Liver (tissue), 9 donors: ENCODE measurements around the gene HIBADH. TPM values are rescaled to one million over a fixed set of nuclear protein-coding genes. Genes with fewer than 3 reads are reported as not detected.

Experiments used
- DNase-seq: peaks from one replicate; pipeline ENCODE4 v3.0.0-alpha.2; 2017; ENCODE audit warnings: low spot score
- H3K27ac ChIP-seq, 2 donors: one replicate each; pipeline ENCODE4 v1.7.0; 2013; ENCODE audit warnings: inconsistent platforms in 2 of 2, low read length in 2 of 2, control low read depth in 1 of 2, low read depth in 1 of 2, mild to moderate bottlenecking in 1 of 2
- H3K27me3 ChIP-seq, 4 donors: one replicate each; pipeline versions ENCODE4 v1.6.1 to v1.7.0; 2013; ENCODE audit warnings: low read length in 3 of 4, inconsistent platforms in 1 of 4, mild to moderate bottlenecking in 1 of 4, moderate library complexity in 1 of 4; ENCODE audit not compliant: control insufficient read depth in 4 of 4, insufficient read depth in 4 of 4
- H3K36me3 ChIP-seq, 4 donors: one replicate each; pipeline versions ENCODE4 v1.6.1 to v1.7.0; 2013; ENCODE audit warnings: low read length in 3 of 4, mild to moderate bottlenecking in 3 of 4, low read depth in 1 of 4, moderate library complexity in 1 of 4; ENCODE audit not compliant: control insufficient read depth in 4 of 4, insufficient read depth in 3 of 4
- H3K4me1 ChIP-seq, 4 donors: one replicate each; pipeline versions ENCODE4 v1.6.1 to v1.7.0; 2013; ENCODE audit warnings: low read length in 3 of 4, mild to moderate bottlenecking in 3 of 4, moderate library complexity in 1 of 4; ENCODE audit not compliant: control insufficient read depth in 4 of 4, insufficient read depth in 4 of 4
- H3K4me3 ChIP-seq, 3 donors: one replicate each; pipeline versions ENCODE4 v1.6.1 to v1.7.0; 2013; ENCODE audit warnings: low read length in 3 of 3, control low read depth in 1 of 3, low read depth in 1 of 3, mild to moderate bottlenecking in 1 of 3
- H3K9ac ChIP-seq, 2 donors: one replicate each; pipeline ENCODE4 v1.7.0; 2013; ENCODE audit warnings: low read length in 2 of 2, mild to moderate bottlenecking in 2 of 2, moderate library complexity in 2 of 2, control low read depth in 1 of 2, low read depth in 1 of 2
- H3K9me3 ChIP-seq, 4 donors: one replicate each; pipeline versions ENCODE4 v1.6.1 to v1.7.0; 2013; ENCODE audit warnings: low read length in 3 of 4; ENCODE audit not compliant: control insufficient read depth in 4 of 4
- ATF3 ChIP-seq: IDR thresholded peaks from 2 replicates; pipeline ENCODE4 v1.6.1; 2016; ENCODE audit warnings: antibody characterized with exemption
- CTCF ChIP-seq: fragments of 150-350 bp; IDR thresholded peaks from 2 replicates; pipeline ENCODE4 v1.5.1; 2017; ENCODE audit warnings: improper control_type of control experiment, low read depth, low read length; ENCODE audit not compliant: missing input control
- EGR1 ChIP-seq, 2 donors: IDR thresholded peaks; 2 replicates each; pipeline ENCODE4 v1.6.1; 2016 to 2018; ENCODE audit warnings: antibody characterized with exemption in 2 of 2, low read depth in 2 of 2
- FOXA1 ChIP-seq: IDR thresholded peaks from 2 replicates; pipeline ENCODE4 v1.6.1; 2016; ENCODE audit warnings: antibody characterized with exemption
- FOXA2 ChIP-seq: IDR thresholded peaks from 2 replicates; pipeline ENCODE4 v1.6.1; 2016; ENCODE audit warnings: antibody characterized with exemption
- GABPA ChIP-seq, 2 donors: IDR thresholded peaks in 1 of 2; conservative IDR thresholded peaks in 1 of 2; 2 replicates each; pipeline ENCODE4 v1.6.1; 2016; ENCODE audit warnings: antibody characterized with exemption in 2 of 2, mild to moderate bottlenecking in 1 of 2, moderate library complexity in 1 of 2
- HNF4A ChIP-seq, 2 donors: conservative IDR thresholded peaks; 2 replicates each; pipeline ENCODE4 v1.6.1; 2016; ENCODE audit warnings: antibody characterized with exemption in 2 of 2, mild to moderate bottlenecking in 2 of 2
- HNF4G ChIP-seq: IDR thresholded peaks from 2 replicates; pipeline ENCODE4 v1.6.1; 2016; ENCODE audit warnings: antibody characterized with exemption
- JUND ChIP-seq, 2 donors: IDR thresholded peaks; 2 replicates each; pipeline ENCODE4 v1.6.1; 2016; ENCODE audit warnings: antibody characterized with exemption in 2 of 2
- MAX ChIP-seq: IDR thresholded peaks from 2 replicates; pipeline ENCODE4 v1.6.1; 2016; ENCODE audit warnings: antibody characterized with exemption
- NR2F2 ChIP-seq: IDR thresholded peaks from 2 replicates; pipeline ENCODE4 v1.6.1; 2016; ENCODE audit warnings: antibody characterized with exemption
- RAD21 ChIP-seq, 2 donors: IDR thresholded peaks; 2 replicates each; pipeline ENCODE4 v1.6.1; 2016; ENCODE audit warnings: antibody characterized with exemption in 2 of 2, mild to moderate bottlenecking in 2 of 2
- REST ChIP-seq: IDR thresholded peaks from 2 replicates; pipeline ENCODE4 v1.6.1; 2016; ENCODE audit warnings: antibody characterized with exemption, mild to moderate bottlenecking
- RXRA ChIP-seq, 2 donors: IDR thresholded peaks; 2 replicates each; pipeline ENCODE4 v1.6.1; 2017 to 2018; ENCODE audit warnings: antibody characterized with exemption in 2 of 2, mild to moderate bottlenecking in 1 of 2
- SP1 ChIP-seq: IDR thresholded peaks from 2 replicates; pipeline ENCODE4 v1.6.1; 2018; ENCODE audit warnings: antibody characterized with exemption, mild to moderate bottlenecking
- TAF1 ChIP-seq: conservative IDR thresholded peaks from 2 replicates; pipeline ENCODE4 v1.6.1; 2016; ENCODE audit warnings: antibody characterized with exemption, mild to moderate bottlenecking
- YY1 ChIP-seq: IDR thresholded peaks from 2 replicates; pipeline ENCODE4 v1.6.1; 2016; ENCODE audit warnings: antibody characterized with exemption, mild to moderate bottlenecking
- ZBTB33 ChIP-seq: IDR thresholded peaks from 2 replicates; pipeline ENCODE4 v1.6.1; 2016; ENCODE audit warnings: antibody characterized with exemption
- WGBS: extraction: QIAGEN DNeasy Blood & Tissue Kit; methylation state at CpG from one replicate; pipeline ENCODE4 v1.1.7; 2013; 5-methylcytosine and 5-hydroxymethylcytosine counted together
- polyA plus RNA-seq, 2 donors: library from polyadenylated mRNA; stranded (reverse) in 1 of 2; unstranded in 1 of 2; fragments of 200-250 nt in 1 of 2; fragments of >200 nt in 1 of 2; fragmentation: Nextera tagmentation in 1 of 2; extraction: Ambion mirVana in 1 of 2; gene quantifications; one replicate each; pipeline versions ENCODE4 v1.2.1 to v1.2.3, GENCODE V29; 2013 to 2015
- total RNA-seq, 2 donors: library from RNA; depleted of rRNA; stranded (reverse); fragments of >200 nt; gene quantifications; one replicate each; pipeline ENCODE4 v1.2.3, GENCODE V29; 2014
- donor health status: healthy.
- donor health status: healthy.
- donor health status: healthy.
- donor health status: healthy.
- donor health status: healthy.

The HIBADH gene
- 10 to 100 TPM; 27.7 to 56.6 TPM for total RNA-seq
- 10 to 100 TPM; 59.7 to 78.9 TPM for polyA plus RNA-seq

GRCh38 chr7:27662490-27663205, at the start of gene HIBADH:
Gene HIBADH, minus strand, starts transcription at chr7:27662883. Its CDS starts 95 bp downstream, at chr7:27662788.
- TF ChIP-seq YY1 (peak; percentile 45), HNF4G (no peak), TAF1 (no peak), FOXA2 (peak; percentile 97), JUND (IDR thresholded peaks at IDR 0.05) (peak; percentile 16 to 73), CTCF (peak; percentile 22), NR2F2 (no peak), ZBTB33 (peak; percentile 70), ATF3 (no peak), GABPA (IDR thresholded peaks at IDR 0.05 in 1 of 2, conservative IDR thresholded peaks at IDR 0.05 in 1 of 2) (peak in 1 of 2 donors; percentile 70), SP1 (peak; percentile 97), MAX (peak; percentile 57), HNF4A (conservative IDR thresholded peaks at IDR 0.05) (peak; percentile 63 to 68), RXRA (IDR thresholded peaks at IDR 0.05) (peak; percentile 79 to 80), RAD21 (IDR thresholded peaks at IDR 0.05) (peak; percentile 16 to 34), EGR1 (IDR thresholded peaks at IDR 0.05; ENCODE audit: low read depth in 2 of 2) (peak; percentile 97 to 100), REST (peak; percentile 79), FOXA1 (peak; percentile 98)
- under 1% methylated on average over 67 of the region's 67 CpGs for WGBS
- H3K9ac ChIP-seq: peak within 1 kb of the TSS; percentile 63 to 94
- H3K4me1 ChIP-seq: peaks cover 6 to 38% (median 18%) of the 10 kb centered on the region in 4 donors
- H3K4me3 ChIP-seq: peak within 1 kb of the TSS; percentile 74 to 93 (median 79)
- H3K27ac ChIP-seq: peak within 1 kb of the TSS; percentile 83 to 97
- peak; percentile 95 for DNase-seq
- no peaks in the 10 kb centered on the region for H3K27me3 ChIP-seq
- no peaks in the 10 kb centered on the region for H3K9me3 ChIP-seq
- no peaks in the 10 kb centered on the region for H3K36me3 ChIP-seq
